Psoas muscle (tissue), 8 donors: ENCODE data around the gene SPC25. TPM values are rescaled to one million over a fixed set of nuclear protein-coding genes. Genes with fewer than 3 reads are reported as not detected.

Experiments used
- ATAC-seq, 4 donors: fragments of 200-7000 bp; cut with Tn5 transposase; one replicate each; pipeline ENCODE4 v1.9.1; 2020; ENCODE audit warnings: moderate library complexity in 3 of 4, mild to moderate bottlenecking in 2 of 4
- DNase-seq, 2 donors: peaks; one replicate each; pipeline ENCODE4 v3.0.0-alpha.2; 2020
- H3K27ac ChIP-seq: fragments of 200-600 bp; one replicate; pipeline ENCODE4 v1.8.0; 2022
- H3K27me3 ChIP-seq, 3 donors: fragments of 200-600 bp in 1 of 3; one replicate each; pipeline versions ENCODE4 v1.6.1 to v1.8.0; 2013 to 2022; ENCODE audit warnings: low read length in 2 of 3, mild to moderate bottlenecking in 2 of 3, moderate library complexity in 1 of 3; ENCODE audit not compliant: insufficient read depth in 3 of 3
- H3K36me3 ChIP-seq, 2 donors: fragments of 200-600 bp in 1 of 2; one replicate each; pipeline versions ENCODE4 v1.6.1 to v1.8.0; 2013 to 2022; ENCODE audit warnings: low read depth in 1 of 2, mild to moderate bottlenecking in 1 of 2, moderate library complexity in 1 of 2; ENCODE audit not compliant: insufficient read depth in 1 of 2
- H3K4me1 ChIP-seq: fragments of 200-600 bp; one replicate; pipeline ENCODE4 v1.8.0; 2022
- H3K4me3 ChIP-seq: fragments of 200-600 bp; one replicate; pipeline ENCODE4 v1.8.0; 2022; ENCODE audit warnings: mild to moderate bottlenecking
- H3K9me3 ChIP-seq: fragments of 200-600 bp; one replicate; pipeline ENCODE4 v1.8.0; 2022
- WGBS, 3 donors: extraction: QIAGEN DNeasy Blood & Tissue Kit; methylation state at CpG; one replicate each; pipeline versions ENCODE4 v1.1.6 to v1.1.7; 2013; 5-methylcytosine and 5-hydroxymethylcytosine counted together
- intact Hi-C, 2 donors: fragments of 100-400 bp; cut with DNase I; formaldehyde crosslinking; loops; one replicate each; pipeline versions ENCODE4 v1.11.0 to v1.14.2; 2022
- polyA plus RNA-seq, 3 donors: library from polyadenylated mRNA; stranded (reverse); fragments of 200-250 nt; gene quantifications; one replicate each; pipeline ENCODE4 v1.2.3, GENCODE V29; 2013
- total RNA-seq, 4 donors: library from RNA; stranded (reverse); fragmentation: NEBNext Ultra II Directional in 2 of 4; extraction: Animal tissue kit (Norgen Biotek cat#: 25700) in 2 of 4; gene quantifications; one replicate each; pipeline versions ENCODE4 v1.2.1 to v1.2.4, GENCODE V29; 2021 to 2023
- TF ChIP-seq, protein P1 (sequence below): fragments of 200-600 bp; IDR thresholded peaks from one replicate; pipeline ENCODE4 v1.8.0; 2022; ENCODE audit warnings: antibody characterized with exemption
- donor health status: healthy with polysubstance abuse.
- donor health status: DM: no; HTN: no; CAD: no; lungs with moderate emphysema.
- donor health status: Bipolar disorder and iron deficiency.
- donor health status: healthy.
- donor health status: DM: yes; HTN: yes; CAD: no.
- donor health status: DM: no; HTN: no; CAD: no.
- donor health status: DM: no; HTN: no; CAD: no.
- donor health status: DM: yes; HTN: yes; CAD: no.

SPC25 gene
- total and polyA plus RNA-seq, 7 donors = 0.18 to 0.29 (median 0.20) TPM; not detected in 3

DNA sequence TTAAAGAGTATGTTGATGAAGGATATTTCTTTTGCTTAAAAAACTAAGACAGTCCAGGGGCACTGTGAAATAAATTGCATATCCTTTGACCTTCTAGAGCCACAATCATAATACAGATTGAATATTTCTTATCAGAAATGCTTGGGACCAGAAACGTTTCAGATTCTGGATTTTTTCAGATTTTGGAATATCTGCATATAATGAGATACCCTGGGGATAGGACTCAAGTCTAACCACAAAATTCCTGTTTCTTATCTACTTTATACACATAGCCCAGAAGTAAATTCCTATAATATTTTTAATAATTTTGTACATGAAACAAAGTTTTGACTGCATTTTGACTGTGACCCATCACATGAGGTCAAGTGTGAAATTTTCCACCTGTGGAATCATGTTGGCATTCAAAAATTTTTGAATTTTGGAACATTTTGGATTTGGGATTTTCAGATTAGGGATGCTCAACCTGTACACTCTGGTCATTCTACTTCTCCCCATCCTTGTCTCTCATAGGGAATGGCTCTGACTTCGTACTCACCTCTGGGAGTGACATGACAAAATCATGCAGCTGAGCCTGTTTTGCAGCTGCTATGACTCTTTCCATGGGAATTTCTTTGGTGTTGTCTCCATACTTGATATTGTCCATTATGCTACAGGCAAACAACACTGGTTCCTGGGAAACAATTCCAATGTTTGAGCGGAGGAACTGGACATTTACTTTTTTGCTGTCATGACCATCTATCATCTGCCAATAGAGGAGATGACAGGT is 36.6 kb upstream of the SPC25 start:
- H3K27ac ChIP-seq = no peak overlapping the region
- DNase-seq (no peak), ATAC-seq (no peak)
- no peaks in the 10 kb centered on the region for H3K36me3 ChIP-seq
- H3K27me3 ChIP-seq = no peaks in the 10 kb centered on the region
- TF ChIP-seq, protein P1, sequence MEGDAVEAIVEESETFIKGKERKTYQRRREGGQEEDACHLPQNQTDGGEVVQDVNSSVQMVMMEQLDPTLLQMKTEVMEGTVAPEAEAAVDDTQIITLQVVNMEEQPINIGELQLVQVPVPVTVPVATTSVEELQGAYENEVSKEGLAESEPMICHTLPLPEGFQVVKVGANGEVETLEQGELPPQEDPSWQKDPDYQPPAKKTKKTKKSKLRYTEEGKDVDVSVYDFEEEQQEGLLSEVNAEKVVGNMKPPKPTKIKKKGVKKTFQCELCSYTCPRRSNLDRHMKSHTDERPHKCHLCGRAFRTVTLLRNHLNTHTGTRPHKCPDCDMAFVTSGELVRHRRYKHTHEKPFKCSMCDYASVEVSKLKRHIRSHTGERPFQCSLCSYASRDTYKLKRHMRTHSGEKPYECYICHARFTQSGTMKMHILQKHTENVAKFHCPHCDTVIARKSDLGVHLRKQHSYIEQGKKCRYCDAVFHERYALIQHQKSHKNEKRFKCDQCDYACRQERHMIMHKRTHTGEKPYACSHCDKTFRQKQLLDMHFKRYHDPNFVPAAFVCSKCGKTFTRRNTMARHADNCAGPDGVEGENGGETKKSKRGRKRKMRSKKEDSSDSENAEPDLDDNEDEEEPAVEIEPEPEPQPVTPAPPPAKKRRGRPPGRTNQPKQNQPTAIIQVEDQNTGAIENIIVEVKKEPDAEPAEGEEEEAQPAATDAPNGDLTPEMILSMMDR = no peak
- intact Hi-C loops = no loop called here
- no peaks in the 10 kb centered on the region for H3K4me1 ChIP-seq
- no peak overlapping the region for H3K4me3 ChIP-seq
- no peaks in the 10 kb centered on the region for H3K9me3 ChIP-seq
- 59 to 71% (median 65%) methylated on average over 3 of the region's 3 CpGs for WGBS, 3 donors

DNA sequence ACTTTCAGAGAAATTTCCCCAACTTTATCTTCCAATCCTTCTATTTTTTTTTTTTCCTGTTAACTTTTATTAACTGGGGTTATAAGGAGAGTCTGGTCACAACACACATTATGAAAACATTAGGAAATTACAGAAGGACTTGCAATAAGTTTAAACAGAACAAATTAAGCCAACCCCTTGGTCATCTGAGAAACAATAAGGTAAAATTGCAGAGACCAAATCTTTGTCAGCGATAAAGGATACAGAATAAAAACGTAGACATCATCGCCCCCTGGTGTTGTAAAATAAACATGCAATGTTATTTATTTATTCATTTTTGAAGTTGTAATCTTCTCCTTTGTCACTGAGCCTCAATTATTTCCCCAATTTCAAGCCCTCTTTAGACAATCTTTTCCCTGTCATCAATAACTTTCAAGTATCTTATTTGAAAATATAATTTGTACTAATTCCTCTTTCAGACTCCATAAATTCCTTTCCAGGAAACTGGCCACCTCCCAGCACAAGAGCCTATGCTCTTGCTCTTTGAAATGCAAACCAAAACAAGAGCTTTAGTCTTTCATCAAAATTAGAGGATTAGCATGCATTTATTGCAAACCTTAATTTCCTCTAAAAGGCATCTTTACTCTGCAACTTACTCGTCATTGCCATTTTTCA is 30.4 kb upstream of the SPC25 start:
- intact Hi-C loops = loop anchor here (2.0 to 5.0 kb wide), 4 partner anchors 146 to 578 kb away; no protein-coding TSS in a partner anchor
- Histone ChIP-seq H3K4me3 (no peak overlapping the region), H3K27ac (no peak overlapping the region), H3K9me3 (no peaks in the 10 kb centered on the region), H3K4me1 (no peaks in the 10 kb centered on the region), H3K27me3 (no peaks in the 10 kb centered on the region), H3K36me3 (no peaks in the 10 kb centered on the region)
- TF ChIP-seq, protein P1 = peak; percentile 72
- DNase-seq (no peak), ATAC-seq (peak in 2 of 4 donors; percentile 49 to 64)
- WGBS, 3 donors = 21 to 24% (median 22%) methylated on average over 4 of the region's 4 CpGs

DNA sequence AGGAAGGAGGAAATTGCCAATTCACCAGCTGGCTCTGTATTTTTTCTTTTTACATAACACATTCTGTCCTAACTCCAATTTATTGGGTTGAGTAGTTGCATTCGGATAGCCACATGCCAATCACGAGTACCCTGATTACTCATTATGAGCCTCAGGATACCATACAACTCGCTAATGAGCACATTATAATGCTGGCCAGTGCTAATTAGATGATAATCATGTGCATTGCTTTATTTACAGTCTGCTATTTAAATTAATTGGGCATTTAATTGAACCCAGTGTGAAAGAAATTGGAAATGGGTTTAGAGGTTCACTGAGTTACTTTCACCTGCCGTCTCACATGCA is 26.1 kb upstream of the SPC25 start:
- intact Hi-C loops = no loop called here
- ATAC-seq = no peak

DNA sequence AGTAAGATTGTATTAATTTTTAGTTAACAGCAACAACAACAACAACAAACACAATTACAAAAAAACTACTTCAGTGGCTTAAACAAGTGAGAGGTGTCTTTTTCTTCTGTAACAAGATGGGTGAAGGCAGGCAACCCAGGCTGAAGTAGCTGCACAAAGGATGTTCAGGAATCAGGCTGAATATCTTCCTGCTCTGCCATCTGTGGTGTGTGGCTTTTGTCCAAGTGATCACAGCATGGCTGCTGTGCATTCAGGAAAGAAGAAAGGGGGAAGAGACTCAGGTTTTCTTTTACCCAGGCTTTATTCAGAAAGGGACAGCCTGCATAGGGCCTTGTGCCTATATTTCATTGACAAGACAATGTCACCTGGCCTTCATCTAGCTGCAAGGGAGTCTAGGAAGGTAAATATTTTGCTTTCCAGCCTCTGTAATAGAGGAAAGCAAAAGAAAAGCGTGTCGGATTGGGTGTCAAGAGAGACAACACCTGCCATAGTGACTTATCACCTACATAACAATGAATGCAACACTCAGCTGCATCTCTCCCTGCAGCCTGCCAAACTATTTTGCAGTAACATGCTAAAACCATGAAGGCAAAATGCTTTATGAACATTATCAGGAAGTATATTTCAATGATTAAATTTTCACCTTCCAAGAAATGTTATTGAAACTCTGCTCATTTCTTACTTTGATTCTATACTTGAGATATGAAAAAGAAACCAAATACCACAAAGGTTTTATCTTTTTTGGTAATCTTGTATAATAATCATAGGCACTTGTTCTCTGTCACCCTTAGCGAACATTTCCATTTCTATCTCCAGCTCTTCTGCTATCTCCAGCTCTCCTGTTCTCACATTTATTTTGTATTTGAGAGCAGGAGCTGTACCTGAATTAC is 25.5 kb upstream of the SPC25 start:
- no peak overlapping the region for H3K4me3 ChIP-seq
- no peak for ATAC-seq
- H3K27ac ChIP-seq = no peak overlapping the region
- no peaks in the 10 kb centered on the region for H3K36me3 ChIP-seq
- intact Hi-C loops = no loop called here
- no peaks in the 10 kb centered on the region for H3K9me3 ChIP-seq
- H3K4me1 ChIP-seq = peaks cover 13% of the 10 kb centered on the region
- WGBS, 3 donors = 95 to 98% (median 96%) methylated on average over 3 of the region's 3 CpGs
- DNase-seq = no peak
- TF ChIP-seq, protein P1 = no peak
- H3K27me3 ChIP-seq = no peaks in the 10 kb centered on the region

More for the DNA sequence above, 26.1 kb upstream of the SPC25 start:
- 89 to 93% (median 92%) methylated on average over 4 of the region's 4 CpGs for WGBS, 3 donors
- TF ChIP-seq, protein P1 = no peak
- H3K27me3 ChIP-seq = no peaks in the 10 kb centered on the region
- H3K4me1 ChIP-seq = peaks cover 13% of the 10 kb centered on the region
- H3K4me3 ChIP-seq = no peak overlapping the region
- no peaks in the 10 kb centered on the region for H3K9me3 ChIP-seq
- H3K27ac ChIP-seq = no peak overlapping the region
- DNase-seq = no peak
- H3K36me3 ChIP-seq = no peaks in the 10 kb centered on the region
